Superior temporal gyrus (tissue), 1 donor: ENCODE data around the gene CAPZA2.
"Not testable (repeated sequence)": the region's sequence is repeated elsewhere in the genome, so short reads cannot be mapped to it uniquely, and the experiment has no call there.

Experiments used
- DNase-seq: peaks from one replicate; pipeline ENCODE4 v3.0.0-alpha.2; 2016; ENCODE audit errors: extremely low spot score

Gene CAPZA2

GRCh38 chr7:116920359-116920758 is 58.0 kb downstream of the CAPZA2 start:
- no peak for DNase-seq

GRCh38 chr7:116922545-116922944 is 60.2 kb downstream of the CAPZA2 start:
- DNase-seq: no peak

- DNase-seq: no peak
These were observed 62.4 kb downstream of the CAPZA2 start for GRCh38 chr7:116924741-116925140.

GRCh38 chr7:116929021-116929420 is 66.6 kb downstream of the CAPZA2 start:
- DNase-seq: no peak

- peak; percentile 93 for DNase-seq
These were observed 67.8 kb downstream of the CAPZA2 start for GRCh38 chr7:116929914-116930913.

- DNase-seq: no peak
These were observed 70.2 kb downstream of the CAPZA2 start for GRCh38 chr7:116932566-116932965.

GRCh38 chr7:116933465-116933864 is 71.1 kb downstream of the CAPZA2 start:
- no peak for DNase-seq

- DNase-seq: no peak
These were observed 72.2 kb downstream of the CAPZA2 start for GRCh38 chr7:116934580-116934979.

- not testable (repeated sequence) for DNase-seq
These were observed 74.5 kb downstream of the CAPZA2 start for GRCh38 chr7:116936844-116937243.

GRCh38 chr7:116938678-116939077 is 76.3 kb downstream of the CAPZA2 start:
- no peak for DNase-seq

- no peak for DNase-seq
These were observed 78.4 kb downstream of the CAPZA2 start for GRCh38 chr7:116940689-116941370.

GRCh38 chr7:116942504-116942903 is 80.1 kb downstream of the CAPZA2 start:
- DNase-seq: no peak

- DNase-seq: no peak
These were observed 86.5 kb downstream of the CAPZA2 start for GRCh38 chr7:116948934-116949333.

GRCh38 chr7:116949941-116950801 is 87.8 kb downstream of the CAPZA2 start:
- DNase-seq: no peak

GRCh38 chr7:116950889-116951351 is 88.5 kb downstream of the CAPZA2 start:
- DNase-seq: no peak

- no peak for DNase-seq
These were observed 89.2 kb downstream of the CAPZA2 start for GRCh38 chr7:116951366-116952292.

GRCh38 chr7:116952635-116953371 is 90.4 kb downstream of the CAPZA2 start:
- peak; percentile 54 for DNase-seq

- peak; percentile 69 for DNase-seq
These were observed 91.1 kb downstream of the CAPZA2 start, which contains the start of gene ST7 for GRCh38 chr7:116953372-116953905. ST7 (plus strand) TSS chr7:116953501; CDS start chr7:116953541, 40 bp downstream.
